8988T (cell line): ENCODE data around the gene ZNF480.
A peak's percentile ranks its signal among the peaks of the same experiment; 100 is the strongest.
"Not testable (repeated sequence)": the region's sequence is repeated elsewhere in the genome, so short reads cannot be mapped to it uniquely, and the experiment has no call there.

Experiments used
- DNase-seq: peaks from one replicate; pipeline ENCODE4 v3.0.0; 2011

The ZNF480 gene

GRCh38 chr19:52296773-52297600 lies at the start of gene ZNF480:
TSS of gene ZNF480 (plus strand) at chr19:52297169. CDS start at chr19:52300413, 3,244 bp downstream.
- DNase-seq: peak; percentile 41

- no peak for DNase-seq
Measured at GRCh38 chr19:52248241-52248640, 48.7 kb upstream of the ZNF480 start.

GRCh38 chr19:52258426-52258825 lies 38.5 kb upstream of the ZNF480 start:
- DNase-seq: no peak

- DNase-seq: not testable (repeated sequence)
Measured at GRCh38 chr19:52265556-52265955, 31.4 kb upstream of the ZNF480 start.

GRCh38 chr19:52269338-52270261 lies 27.4 kb upstream of the ZNF480 start, which contains the start of gene ZNF766:
TSS of gene ZNF766 (plus strand) at chr19:52269587. CDS start at chr19:52269614, 27 bp downstream.
- peak; percentile 51 for DNase-seq

GRCh38 chr19:52270266-52270885 lies 26.6 kb upstream of the ZNF480 start:
- DNase-seq: no peak

GRCh38 chr19:52273301-52273700 lies 23.7 kb upstream of the ZNF480 start:
- DNase-seq: no peak

GRCh38 chr19:52274191-52274590 lies 22.8 kb upstream of the ZNF480 start:
- no peak for DNase-seq

- DNase-seq: no peak
Measured at GRCh38 chr19:52275988-52276387, 21.0 kb upstream of the ZNF480 start.

GRCh38 chr19:52277471-52277870 lies 19.5 kb upstream of the ZNF480 start:
- DNase-seq: no peak

GRCh38 chr19:52286256-52286655 lies 10.7 kb upstream of the ZNF480 start:
- no peak for DNase-seq

GRCh38 chr19:52291781-52292180 lies 5.2 kb upstream of the ZNF480 start:
- no peak for DNase-seq

- not testable (repeated sequence) for DNase-seq
Measured at GRCh38 chr19:52292946-52293345, 4.0 kb upstream of the ZNF480 start.

- DNase-seq: no peak
Measured at GRCh38 chr19:52296400-52296772, 583 bp upstream of the ZNF480 start.

GRCh38 chr19:52297601-52298364 lies 814 bp downstream of the ZNF480 start:
- DNase-seq: no peak

- DNase-seq: no peak
Measured at GRCh38 chr19:52307275-52307674, 10.3 kb downstream of the ZNF480 start.

GRCh38 chr19:52322429-52322828 lies 25.5 kb downstream of the ZNF480 start:
- no peak for DNase-seq

- no peak for DNase-seq
Measured at GRCh38 chr19:52331757-52332156, 34.8 kb downstream of the ZNF480 start.

GRCh38 chr19:52335768-52336116 lies 38.8 kb downstream of the ZNF480 start:
- no peak for DNase-seq

- DNase-seq: peak; percentile 45
Measured at GRCh38 chr19:52336117-52336790, 39.3 kb downstream of the ZNF480 start, which contains the start of gene ZNF610. TSS of gene ZNF610 (plus strand) at chr19:52336243. CDS start at chr19:52349173, 12,930 bp downstream.

GRCh38 chr19:52336791-52337381 lies 39.9 kb downstream of the ZNF480 start:
- DNase-seq: no peak
